Heart right ventricle (tissue), 16 donors: ENCODE measurements around the gene ALDOA. TPM values are rescaled to one million over a fixed set of nuclear protein-coding genes. Genes with fewer than 3 reads are reported as not detected.

ENCODE experiments used
- ATAC-seq, 8 donors: fragments of 200-7000 bp; cut with Tn5 transposase; one replicate each; pipeline ENCODE4 v1.9.1; 2020; ENCODE audit warnings: mild to moderate bottlenecking in 8 of 8, moderate library complexity in 8 of 8, moderate number of reproducible peaks in 1 of 8
- DNase-seq, 2 donors: peaks; one replicate each; pipeline ENCODE4 v3.0.0-alpha.2; 2020
- H3K27ac ChIP-seq, 10 donors: fragments of 200-600 bp; sonication (generic) in 2 of 10; one replicate each; pipeline versions ENCODE4 v1.5.0 to v1.8.0; 2020 to 2022; ENCODE audit warnings: mild to moderate bottlenecking in 3 of 10
- H3K27me3 ChIP-seq, 7 donors: fragments of 200-600 bp; one replicate each; pipeline ENCODE4 v1.8.0; 2021 to 2022; ENCODE audit warnings: mild to moderate bottlenecking in 2 of 7
- H3K36me3 ChIP-seq, 9 donors: fragments of 200-600 bp; sonication (generic) in 1 of 9; one replicate each; pipeline versions ENCODE4 v1.5.0 to v1.8.0; 2020 to 2022; ENCODE audit warnings: mild to moderate bottlenecking in 2 of 9
- H3K4me1 ChIP-seq, 9 donors: fragments of 200-600 bp; sonication (generic) in 1 of 9; one replicate each; pipeline versions ENCODE4 v1.5.0 to v1.8.0; 2020 to 2022; ENCODE audit warnings: mild to moderate bottlenecking in 4 of 9
- H3K4me3 ChIP-seq, 10 donors: fragments of 200-600 bp; sonication (generic) in 2 of 10; one replicate each; pipeline versions ENCODE4 v1.5.0 to v1.8.0; 2020 to 2022; ENCODE audit warnings: mild to moderate bottlenecking in 7 of 10, moderate library complexity in 2 of 10
- H3K9me3 ChIP-seq, 11 donors: fragments of 200-600 bp in 10 of 11; sonication (generic) in 2 of 11; one replicate each; pipeline versions ENCODE4 v1.5.0 to v1.8.0; 2013 to 2022; ENCODE audit warnings: mild to moderate bottlenecking in 2 of 11, control low read depth in 1 of 11, moderate library complexity in 1 of 11
- WGBS, 2 donors: extraction: QIAGEN DNeasy Blood & Tissue Kit; methylation state at CpG; one replicate each; pipeline ENCODE4 v1.1.7; 2013; ENCODE audit warnings: inconsistent platforms in 1 of 2; 5-methylcytosine and 5-hydroxymethylcytosine counted together
- intact Hi-C, 10 donors: fragments of 100-400 bp; cut with DNase I; formaldehyde crosslinking; loops; one replicate each; pipeline versions ENCODE4 v1.11.1 to v1.14.2; 2022
- polyA plus RNA-seq, 2 donors: library from polyadenylated mRNA; stranded (reverse); fragments of 200-250 nt; gene quantifications; one replicate each; pipeline ENCODE4 v1.2.3, GENCODE V29; 2013
- total RNA-seq, 10 donors: library from RNA; stranded (reverse); fragmentation: NEBNext Ultra II Directional in 3 of 10; extraction: Animal tissue kit (Norgen Biotek cat#: 25700) in 3 of 10; gene quantifications; one replicate each; pipeline versions ENCODE4 v1.2.1 to v1.2.4, GENCODE V29; 2021 to 2023
- TF ChIP-seq, protein P1 (sequence below), 9 donors: fragments of 200-600 bp; sonication (generic) in 2 of 9; IDR thresholded peaks; one replicate each; pipeline versions ENCODE4 v1.5.0 to v1.8.0; 2021 to 2022; ENCODE audit warnings: antibody characterized with exemption in 9 of 9, mild to moderate bottlenecking in 5 of 9, moderate library complexity in 1 of 9
- donor health status: Arrhythmogenic right ventricular cardiomyopathy.
- donor health status: ischemic (EF 13 %, LVEDD 7.1; RV severe dilation, severe dysfunction).
- donor health status: healthy with polysubstance abuse.
- donor health status: DM: no; HTN: yes; CAD: no.
- donor health status: DM: no; HTN: no; CAD: no.
- donor health status: ischemic (EF 25% LVEDD 6.9; RV normal size, moderate dysfunction).
- donor health status: ischemic (EF 25% LVEDD 5.7; RV mildly dilated, moderate dysfunction).
- donor health status: healthy.
- donor health status: DM: yes; HTN: yes; CAD: no.
- donor health status: Ischemic cardiomyopathy.
- donor health status: ischemic (EF 35%, LVEDD 5.7; RV mildly dilated, moderate dysfunction).
- donor health status: nonischemic (EF 11% LVEDD 7.7; RV severe dilation, severe dysfunction).
- donor health status: DM: yes; HTN: yes; CAD: no.
- donor health status: PGD.
- donor health status: ischemic (EF 29% LVEDD 5.4; RV normal size, mild dysfunction).
- donor health status: nonischemic (EF 23%, LVEDD 6.1; RV moderate dilation, normal function).

ALDOA gene
- total and polyA plus RNA-seq, 12 donors = 2,873 to 4,582 (median 3,767) TPM

DNA sequence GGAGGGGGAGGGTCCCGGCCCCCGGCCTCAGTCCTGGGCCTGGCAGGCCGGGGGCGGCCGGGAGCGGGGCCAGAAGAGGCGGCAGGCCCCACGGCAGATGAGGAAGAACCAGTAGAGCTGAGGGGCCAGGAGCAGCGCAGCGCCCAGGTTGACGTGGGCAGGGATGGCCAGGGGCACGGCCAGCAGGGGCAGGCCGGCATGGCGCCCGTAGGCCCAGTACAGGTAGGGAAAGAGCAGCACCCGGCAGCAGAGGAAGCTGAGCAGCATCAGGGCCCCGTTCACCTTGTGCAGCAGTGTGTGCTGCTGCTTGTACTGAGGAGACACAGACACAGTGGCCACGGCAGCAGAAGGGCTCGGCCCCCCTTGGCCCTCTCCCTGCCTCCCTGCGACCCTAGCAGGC lies 40.4 kb upstream of the ALDOA start:
- Histone ChIP-seq H3K9me3 (no peaks in the 10 kb centered on the region), H3K27ac (no peak overlapping the region), H3K4me3 (no peak overlapping the region), H3K27me3 (peaks cover 4 to 52% (median 40%) of the 10 kb centered on the region in 7 donors), H3K4me1 (peaks cover 0 to 12% (median 9%) of the 10 kb centered on the region in 9 donors), H3K36me3 (no peaks in the 10 kb centered on the region)
- DNase-seq = no peak
- ATAC-seq = no peak
- 71 to 73% methylated on average over 20 of the region's 20 CpGs for WGBS, 2 donors
- intact Hi-C loops = loop anchor here in 3 of 10 donors (5.0 to 10.0 kb wide), 3 partner anchors 323 to 330 kb away; no protein-coding TSS in a partner anchor
- TF ChIP-seq, protein P1, sequence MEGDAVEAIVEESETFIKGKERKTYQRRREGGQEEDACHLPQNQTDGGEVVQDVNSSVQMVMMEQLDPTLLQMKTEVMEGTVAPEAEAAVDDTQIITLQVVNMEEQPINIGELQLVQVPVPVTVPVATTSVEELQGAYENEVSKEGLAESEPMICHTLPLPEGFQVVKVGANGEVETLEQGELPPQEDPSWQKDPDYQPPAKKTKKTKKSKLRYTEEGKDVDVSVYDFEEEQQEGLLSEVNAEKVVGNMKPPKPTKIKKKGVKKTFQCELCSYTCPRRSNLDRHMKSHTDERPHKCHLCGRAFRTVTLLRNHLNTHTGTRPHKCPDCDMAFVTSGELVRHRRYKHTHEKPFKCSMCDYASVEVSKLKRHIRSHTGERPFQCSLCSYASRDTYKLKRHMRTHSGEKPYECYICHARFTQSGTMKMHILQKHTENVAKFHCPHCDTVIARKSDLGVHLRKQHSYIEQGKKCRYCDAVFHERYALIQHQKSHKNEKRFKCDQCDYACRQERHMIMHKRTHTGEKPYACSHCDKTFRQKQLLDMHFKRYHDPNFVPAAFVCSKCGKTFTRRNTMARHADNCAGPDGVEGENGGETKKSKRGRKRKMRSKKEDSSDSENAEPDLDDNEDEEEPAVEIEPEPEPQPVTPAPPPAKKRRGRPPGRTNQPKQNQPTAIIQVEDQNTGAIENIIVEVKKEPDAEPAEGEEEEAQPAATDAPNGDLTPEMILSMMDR (IDR thresholded peaks at IDR 0.05) = no peak

GRCh38 chr16:30025574-30025973 lies 40.0 kb upstream of the ALDOA start:
- ATAC-seq (no peak), DNase-seq (no peak)
- intact Hi-C loops = loop anchor here in 3 of 10 donors (5.0 to 10.0 kb wide), 3 partner anchors 323 to 331 kb away; no protein-coding TSS in a partner anchor
- H3K4me1 ChIP-seq = peaks cover 0 to 12% (median 9%) of the 10 kb centered on the region in 9 donors
- no peak overlapping the region for H3K27ac ChIP-seq
- H3K9me3 ChIP-seq = no peaks in the 10 kb centered on the region
- peaks cover 4 to 55% (median 44%) of the 10 kb centered on the region in 7 donors for H3K27me3 ChIP-seq
- no peak overlapping the region for H3K4me3 ChIP-seq
- TF ChIP-seq, protein P1 (IDR thresholded peaks at IDR 0.05) = no peak
- WGBS, 2 donors = 66 to 69% methylated on average over 7 of the region's 7 CpGs
- no peaks in the 10 kb centered on the region for H3K36me3 ChIP-seq

- DNase-seq (no peak), ATAC-seq (no peak)
- H3K36me3 ChIP-seq = no peaks in the 10 kb centered on the region
- H3K27me3 ChIP-seq = peaks cover 4 to 62% (median 52%) of the 10 kb centered on the region in 7 donors
- WGBS, 2 donors = 89 to 90% methylated on average over 18 of the region's 18 CpGs
- intact Hi-C loops = loop anchor here in 3 of 10 donors (5.0 to 10.0 kb wide), 3 partner anchors 324 to 332 kb away; no protein-coding TSS in a partner anchor
- H3K4me3 ChIP-seq = no peak overlapping the region
- peaks cover 0 to 14% (median 10%) of the 10 kb centered on the region in 9 donors for H3K4me1 ChIP-seq
- TF ChIP-seq, protein P1 (IDR thresholded peaks at IDR 0.05) = no peak
- H3K9me3 ChIP-seq = no peaks in the 10 kb centered on the region
- H3K27ac ChIP-seq = no peak overlapping the region
These were observed 39.1 kb upstream of the ALDOA start for GRCh38 chr16:30026449-30026848.

- Histone ChIP-seq H3K27ac (no peak overlapping the region), H3K27me3 (peaks cover 4 to 76% (median 66%) of the 10 kb centered on the region in 7 donors), H3K4me1 (peaks cover 0 to 10% (median 6%) of the 10 kb centered on the region in 9 donors), H3K4me3 (no peak overlapping the region), H3K9me3 (no peaks in the 10 kb centered on the region), H3K36me3 (no peaks in the 10 kb centered on the region)
- ATAC-seq = peak in 1 of 8 donors; percentile 10
- TF ChIP-seq, protein P1 (IDR thresholded peaks at IDR 0.05) = no peak
- intact Hi-C loops = loop anchor here in 3 of 10 donors (5.0 to 10.0 kb wide), 3 partner anchors 326 to 333 kb away; no protein-coding TSS in a partner anchor
- no peak for DNase-seq
- WGBS, 2 donors = 39 to 42% methylated on average over 13 of the region's 13 CpGs
These were observed 37.7 kb upstream of the ALDOA start for GRCh38 chr16:30027588-30028437.
